GM12878 (cell line): Measurements from ENCODE around the gene OR6B1. TPM values are rescaled to one million over a fixed set of nuclear protein-coding genes. Genes with fewer than 3 reads are reported as not detected.

ENCODE experiments used
- ATAC-seq: fragments of 200-7000 bp; cut with Tn5 transposase; 3 replicates; pipeline ENCODE4 v1.9.1; 2020; ENCODE audit warnings: mild to moderate bottlenecking, moderate library complexity
- BruUV-seq: library from RNA; stranded (reverse); fragments of 400-500 nt; replicated peaks from 2 replicates; lab custom pipeline; 2021; lab: Mats Ljungman, UMichigan
- CTCF ChIA-PET: fragments of 300-600 bp; sonication (Branson Sonifier 250); formaldehyde crosslinking; extraction: SDS; loops from one replicate; lab custom pipeline; 2021; ENCODE audit warnings: inconsistent platforms; lab: Yijun Ruan, JAX
- POLR2A ChIA-PET: fragments of 350-600 bp; formaldehyde crosslinking; extraction: SDS; loops from one replicate; lab custom pipeline; 2021; ENCODE audit warnings: inconsistent platforms; lab: Charles Lee
- RAD21 ChIA-PET: fragments of 300-600 bp; sonication (Branson Sonifier 250); formaldehyde crosslinking; loops from one replicate; lab custom pipeline; 2023; ENCODE audit warnings: antibody characterized with exemption; ENCODE audit not compliant: unreplicated experiment; lab: Charles Lee
- SMC1A ChIA-PET: fragments of 300-600 bp; sonication (Branson Sonifier 250); formaldehyde crosslinking; loops from one replicate; lab custom pipeline; 2023; ENCODE audit not compliant: unreplicated experiment, uncharacterized antibody; lab: Charles Lee
- DNase-seq: peaks from one replicate; pipeline ENCODE4 v3.0.0-alpha.2; 2011; ENCODE audit warnings: low read depth, low spot score
- FAIRE-seq: peaks from 3 replicates; lab custom pipeline; 2011; peaks lifted over from hg19 to GRCh38; lab: Jason Lieb, UNC
- H2AFZ ChIP-seq: 2 replicates; pipeline ENCODE4 v1.6.0; 2011; ENCODE audit warnings: low read depth, low read length, control low read depth; ENCODE audit not compliant: control insufficient read depth
- H3K27ac ChIP-seq: 2 replicates; pipeline ENCODE4 v1.5.1; 2011; ENCODE audit warnings: control low read depth; ENCODE audit not compliant: control insufficient read depth, insufficient read depth
- H3K27me3 ChIP-seq, 2 experiments: replicated peaks in 1 of 2; 2 replicates each; pipeline versions ENCODE4 v1.6.0 to v1.6.1; 2011; ENCODE audit warnings: low read length in 1 of 2; ENCODE audit not compliant: control insufficient read depth in 2 of 2, insufficient read depth in 2 of 2
- H3K36me3 ChIP-seq, 2 experiments: 2 replicates each; pipeline ENCODE4 v1.5.1; 2011; ENCODE audit warnings: low read length in 1 of 2; ENCODE audit not compliant: control insufficient read depth in 2 of 2, insufficient read depth in 2 of 2
- H3K4me1 ChIP-seq: 2 replicates; pipeline ENCODE4 v1.6.1; 2011; ENCODE audit warnings: mild to moderate bottlenecking, low read length, moderate library complexity, mixed read lengths; ENCODE audit not compliant: control insufficient read depth, insufficient read depth
- H3K4me2 ChIP-seq: 2 replicates; pipeline ENCODE4 v1.6.0; 2011; ENCODE audit warnings: control low read depth; ENCODE audit not compliant: control insufficient read depth, insufficient read depth
- H3K4me3 ChIP-seq: fragments of 200-600 bp; sonication (generic); 2 replicates; pipeline ENCODE4 v1.5.1; 2016
- H3K79me2 ChIP-seq: 2 replicates; pipeline ENCODE4 v1.6.0; 2011; ENCODE audit warnings: low read length; ENCODE audit not compliant: control insufficient read depth, insufficient read depth
- H3K9ac ChIP-seq: 2 replicates; pipeline ENCODE4 v1.8.0; 2011; ENCODE audit warnings: low read length, control low read depth, mixed read lengths; ENCODE audit not compliant: control insufficient read depth, insufficient read depth
- H3K9me3 ChIP-seq: replicated peaks from 3 replicates; pipeline ENCODE4 v1.5.1; 2011; ENCODE audit warnings: mild to moderate bottlenecking, low read length; ENCODE audit not compliant: control insufficient read depth, insufficient read depth
- H4K20me1 ChIP-seq: 2 replicates; pipeline ENCODE4 v1.6.0; 2011; ENCODE audit not compliant: control insufficient read depth, insufficient read depth
- BHLHE40 ChIP-seq, 2 experiments: fragments of 450-650 bp in 1 of 2; IDR thresholded peaks; 2 replicates each; pipeline ENCODE4 v1.6.1; 2011 to 2017; ENCODE audit warnings: low read depth in 2 of 2, borderline replicate concordance in 1 of 2, improper control_type of control experiment in 1 of 2, low read length in 1 of 2, mild to moderate bottlenecking in 1 of 2
- EED ChIP-seq: sonication (generic); IDR thresholded peaks from 2 replicates; pipeline ENCODE4 v1.6.1; 2016; ENCODE audit warnings: antibody characterized with exemption, low read depth
- KAT2A ChIP-seq: conservative IDR thresholded peaks from 2 replicates; pipeline ENCODE4 v1.6.1; 2011; ENCODE audit warnings: low read depth, low read length; ENCODE audit not compliant: control insufficient read depth
- LARP7 ChIP-seq: fragments of 450-650 bp; IDR thresholded peaks from 2 replicates; pipeline ENCODE4 v1.6.1; 2017; ENCODE audit warnings: mild to moderate bottlenecking
- NBN ChIP-seq: fragments of 450-650 bp; IDR thresholded peaks from 2 replicates; pipeline ENCODE4 v1.6.1; 2016
- ZNF622 ChIP-seq: fragments of 450-650 bp; IDR thresholded peaks from 2 replicates; pipeline ENCODE4 v1.6.1; 2017; ENCODE audit warnings: mild to moderate bottlenecking, inconsistent platforms
- WGBS: methylation state at CpG from one replicate; pipeline ENCODE4 v1.1.6; 2016; ENCODE audit warnings: low lambda C conversion rate; ENCODE audit not compliant: insufficient replicate concordance, insufficient coverage; ENCODE audit errors: missing lambda C conversion rate; 5-methylcytosine and 5-hydroxymethylcytosine counted together
- in situ Hi-C: fragments of 300-500 bp; cut with MboI; formaldehyde crosslinking; loops from 9 replicates; pipeline ENCODE4 v1.14.3; 2018; ENCODE audit warnings: mixed read lengths
- intact Hi-C: fragments of 100-400 bp; cut with micrococcal nuclease; formaldehyde crosslinking; loops from one replicate; pipeline ENCODE4 v1.14.2; 2022; ENCODE audit not compliant: unreplicated experiment
- polyA plus RNA-seq, 11 experiments: library from polyadenylated mRNA; depleted of rRNA in 4 of 11; unstranded in 6 of 11; stranded (reverse) in 5 of 11; fragments of >200 nt; fragmentation: Nextera tagmentation in 4 of 11; fragmentation: Illumina TruSeq in 1 of 11; extraction: Ambion mirVana in 4 of 11; extraction: Trizol in 1 of 11; gene quantifications; 1 replicate in 1 of 11; 2 replicates in 10 of 11; pipeline versions ENCODE4 v1.2.1 to v1.2.3, GENCODE V29; 2011 to 2016; ENCODE audit warnings: inconsistent platforms in 2 of 11, missing spikeins in 2 of 11, low read depth in 1 of 11
- total RNA-seq, 4 experiments: library from RNA; depleted of rRNA in 3 of 4; stranded (reverse); fragments of >200 nt in 3 of 4; fragmentation: Illumina TruSeq in 1 of 4; extraction: Trizol in 1 of 4; gene quantifications; 2 replicates each; pipeline versions ENCODE4 v1.2.1 to v1.2.3, GENCODE V29; 2013 to 2021
- TF ChIP-seq, protein P1 (sequence below): IDR thresholded peaks from 2 replicates; pipeline ENCODE4 v1.6.1; 2011; ENCODE audit warnings: mild to moderate bottlenecking, low read depth, low read length, moderate library complexity; ENCODE audit not compliant: insufficient replicate concordance
- TF ChIP-seq, protein P2 (sequence below): fragments of 450-650 bp; formaldehyde crosslinking; IDR thresholded peaks from 2 replicates; pipeline ENCODE4 v1.5.0; 2022; ENCODE audit warnings: mild to moderate bottlenecking, missing genetic modification characterization

The OR6B1 gene
- total and polyA plus RNA-seq, 10 of the 15 experiments (the other 5 are each of a cell fraction or from before 2014, with no cell fraction given), result not detected

DNA sequence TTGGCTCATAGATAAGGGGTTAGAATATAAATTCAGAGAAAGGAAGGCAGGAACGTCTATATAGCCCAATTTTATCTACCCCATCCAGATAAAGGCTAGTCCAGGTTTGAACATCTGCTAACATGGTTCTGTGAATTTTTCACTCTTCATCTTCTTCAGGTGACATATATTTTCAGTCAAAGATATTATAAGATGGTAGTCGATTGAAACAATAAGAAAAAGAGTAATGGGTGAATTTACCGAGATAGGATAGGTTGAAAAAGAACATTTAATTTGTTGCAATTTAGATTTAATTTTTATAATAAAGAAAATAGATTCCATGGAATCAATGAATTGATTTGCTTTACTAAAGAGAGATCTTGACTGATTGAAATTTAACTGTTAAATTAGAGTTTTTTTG, 45.6 kb upstream of the OR6B1 start, which contains the start of gene OR2F1:
Gene OR2F1 (plus strand): TSS at position 301 of the 400 bp plus-strand sequence. CDS start 5,127 bp downstream, outside the sequence.
- DNase-seq (no peak), FAIRE-seq (no peak), ATAC-seq (no peak)
- RAD21 ChIA-PET, result no interaction called here
- no peak within 1 kb of the TSS for H2AFZ ChIP-seq
- H3K79me2 ChIP-seq, result no peaks in the 10 kb centered on the region
- CTCF ChIA-PET, result no interaction called here
- in situ Hi-C loops, result no loop called here
- TF ChIP-seq, protein P1, sequence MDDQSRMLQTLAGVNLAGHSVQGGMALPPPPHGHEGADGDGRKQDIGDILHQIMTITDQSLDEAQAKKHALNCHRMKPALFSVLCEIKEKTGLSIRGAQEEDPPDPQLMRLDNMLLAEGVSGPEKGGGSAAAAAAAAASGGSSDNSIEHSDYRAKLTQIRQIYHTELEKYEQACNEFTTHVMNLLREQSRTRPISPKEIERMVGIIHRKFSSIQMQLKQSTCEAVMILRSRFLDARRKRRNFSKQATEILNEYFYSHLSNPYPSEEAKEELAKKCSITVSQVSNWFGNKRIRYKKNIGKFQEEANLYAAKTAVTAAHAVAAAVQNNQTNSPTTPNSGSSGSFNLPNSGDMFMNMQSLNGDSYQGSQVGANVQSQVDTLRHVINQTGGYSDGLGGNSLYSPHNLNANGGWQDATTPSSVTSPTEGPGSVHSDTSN, result no peak
- TF ChIP-seq LARP7, result no peak
- TF ChIP-seq KAT2A, result no peak
- no peak for TF ChIP-seq NBN
- TF ChIP-seq BHLHE40 (IDR thresholded peaks at IDR 0.05; ENCODE audit: borderline replicate concordance in 1 of 2, low read depth in 2 of 2, low read length in 1 of 2), result no peak
- no peak for TF ChIP-seq ZNF622
- TF ChIP-seq EED, result no peak
- TF ChIP-seq, protein P2, sequence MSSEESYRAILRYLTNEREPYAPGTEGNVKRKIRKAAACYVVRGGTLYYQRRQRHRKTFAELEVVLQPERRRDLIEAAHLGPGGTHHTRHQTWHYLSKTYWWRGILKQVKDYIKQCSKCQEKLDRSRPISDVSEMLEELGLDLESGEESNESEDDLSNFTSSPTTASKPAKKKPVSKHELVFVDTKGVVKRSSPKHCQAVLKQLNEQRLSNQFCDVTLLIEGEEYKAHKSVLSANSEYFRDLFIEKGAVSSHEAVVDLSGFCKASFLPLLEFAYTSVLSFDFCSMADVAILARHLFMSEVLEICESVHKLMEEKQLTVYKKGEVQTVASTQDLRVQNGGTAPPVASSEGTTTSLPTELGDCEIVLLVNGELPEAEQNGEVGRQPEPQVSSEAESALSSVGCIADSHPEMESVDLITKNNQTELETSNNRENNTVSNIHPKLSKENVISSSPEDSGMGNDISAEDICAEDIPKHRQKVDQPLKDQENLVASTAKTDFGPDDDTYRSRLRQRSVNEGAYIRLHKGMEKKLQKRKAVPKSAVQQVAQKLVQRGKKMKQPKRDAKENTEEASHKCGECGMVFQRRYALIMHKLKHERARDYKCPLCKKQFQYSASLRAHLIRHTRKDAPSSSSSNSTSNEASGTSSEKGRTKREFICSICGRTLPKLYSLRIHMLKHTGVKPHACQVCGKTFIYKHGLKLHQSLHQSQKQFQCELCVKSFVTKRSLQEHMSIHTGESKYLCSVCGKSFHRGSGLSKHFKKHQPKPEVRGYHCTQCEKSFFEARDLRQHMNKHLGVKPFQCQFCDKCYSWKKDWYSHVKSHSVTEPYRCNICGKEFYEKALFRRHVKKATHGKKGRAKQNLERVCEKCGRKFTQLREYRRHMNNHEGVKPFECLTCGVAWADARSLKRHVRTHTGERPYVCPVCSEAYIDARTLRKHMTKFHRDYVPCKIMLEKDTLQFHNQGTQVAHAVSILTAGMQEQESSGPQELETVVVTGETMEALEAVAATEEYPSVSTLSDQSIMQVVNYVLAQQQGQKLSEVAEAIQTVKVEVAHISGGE (CRISPR knock-in tag), result no peak
- POLR2A ChIA-PET, result no interaction called here
- no peaks in the 10 kb centered on the region for H3K9me3 ChIP-seq
- no peaks in the 10 kb centered on the region for H4K20me1 ChIP-seq
- H3K4me3 ChIP-seq, result no peak within 1 kb of the TSS
- 31% methylated on average over 3 of the region's 3 CpGs for WGBS
- no peaks in the 10 kb centered on the region; a peak in 1 of 4 replicates for H3K27me3 ChIP-seq
- no peak within 1 kb of the TSS for H3K27ac ChIP-seq
- SMC1A ChIA-PET, result interaction anchor here (1.0 kb wide), 1 partner anchor 173 kb away, joined by 3 read pairs; no protein-coding TSS in a partner anchor
- no peaks in the 10 kb centered on the region for H3K4me1 ChIP-seq
- H3K36me3 ChIP-seq, result no peaks in the 10 kb centered on the region
- H3K9ac ChIP-seq, result no peak within 1 kb of the TSS
- H3K4me2 ChIP-seq, result no peak within 1 kb of the TSS
- BruUV-seq, result no TSS peak
- intact Hi-C loops, result no loop called here
